GM12873 (cell line): Measurements from ENCODE around the gene LPCAT1.

Experiments
- CTCF ChIP-seq: IDR thresholded peaks from 2 replicates; pipeline ENCODE4 v1.5.1; 2012; ENCODE audit warnings: low read depth, mild to moderate bottlenecking, moderate library complexity, low read length, control low read depth; ENCODE audit not compliant: insufficient read depth; ENCODE audit errors: missing control alignments

LPCAT1 gene

DNA sequence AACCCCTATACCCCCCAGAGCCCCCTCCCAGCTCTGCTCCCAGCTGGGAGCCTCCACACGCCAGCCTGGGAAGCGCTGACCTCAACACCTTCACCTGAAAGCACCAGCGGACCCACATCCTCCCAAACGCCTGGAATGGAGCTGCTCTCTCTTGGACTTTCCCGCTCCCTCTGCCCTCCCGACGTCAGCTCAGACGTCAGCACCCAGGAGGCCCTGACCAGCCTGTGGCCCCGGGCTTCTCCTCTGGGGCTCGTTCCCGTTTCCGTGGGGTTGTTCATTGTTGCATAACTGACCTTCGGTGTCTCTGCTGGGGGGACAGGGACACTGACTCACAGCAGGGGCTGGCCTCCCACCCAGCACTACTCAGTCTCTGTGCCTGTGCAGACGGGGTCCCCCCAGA lies 43.5 kb downstream of the LPCAT1 start:
- TF ChIP-seq CTCF, result no peak

GRCh38 chr5:1479581-1480188 lies 44.1 kb downstream of the LPCAT1 start:
- TF ChIP-seq CTCF, result peak; percentile 86

- no peak for TF ChIP-seq CTCF
These were observed 44.7 kb downstream of the LPCAT1 start for GRCh38 chr5:1479066-1479465.

DNA sequence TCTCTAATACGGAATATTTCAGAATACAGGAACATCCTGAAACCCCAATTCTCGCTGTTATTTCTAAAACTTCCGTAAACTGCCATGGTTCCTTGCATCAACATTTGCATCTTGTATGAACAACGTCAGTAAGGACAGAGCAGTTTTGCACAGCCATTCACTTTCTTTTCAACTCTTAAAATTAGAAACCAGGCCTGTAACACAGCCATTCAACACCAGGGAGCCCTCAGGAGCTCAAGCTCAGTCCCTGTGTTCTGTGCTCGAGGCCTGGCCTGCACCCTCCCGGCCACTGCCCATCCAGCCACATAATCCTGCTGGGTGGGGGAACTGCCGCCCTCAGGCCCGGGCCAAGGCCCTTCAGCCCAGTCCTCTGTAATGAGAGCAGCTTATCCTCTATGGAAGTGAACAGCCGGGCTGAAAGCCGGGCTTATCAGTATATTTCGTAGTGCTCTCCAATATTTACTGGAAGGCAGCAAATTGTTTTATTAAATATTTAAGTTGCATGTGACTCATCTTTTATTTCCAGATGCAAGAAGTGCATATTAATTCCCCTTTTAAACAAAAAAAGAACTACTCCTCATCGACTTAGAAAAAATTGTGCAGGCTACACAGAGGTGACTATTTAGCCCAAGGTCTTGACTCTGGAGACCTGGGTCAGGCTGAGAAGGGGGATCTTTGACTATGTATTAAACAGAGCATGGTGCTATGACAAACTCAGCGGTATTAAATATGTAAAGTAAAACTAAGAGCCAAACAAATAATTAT lies 45.3 kb downstream of the LPCAT1 start:
- TF ChIP-seq CTCF, result no peak

- TF ChIP-seq CTCF, result no peak
These were observed 46.4 kb downstream of the LPCAT1 start for GRCh38 chr5:1477341-1477740.

GRCh38 chr5:1476967-1477310 lies 46.8 kb downstream of the LPCAT1 start:
- TF ChIP-seq CTCF, result no peak

- no peak for TF ChIP-seq CTCF
These were observed 47.4 kb downstream of the LPCAT1 start for GRCh38 chr5:1476181-1476966.
